ENCODE results near the gene HOXB9. TPM values are rescaled to one million over a fixed set of nuclear protein-coding genes. Genes with fewer than 3 reads are reported as not detected.

HOXB9 gene
- under 0.01 TPM in 1 of 2 replicates, not detected in the other for total RNA-seq

GRCh38 chr17:48626245-48627117, at the start of gene HOXB9:
Gene HOXB9 (minus strand): TSS chr17:48626358. CDS start chr17:48626269, 89 bp downstream.

GRCh38 chr17:48615047-48615962, 10.9 kb downstream of the HOXB9 start, which contains the start of gene HOXB8:
Gene HOXB8 (minus strand): TSS chr17:48615292. CDS start chr17:48614704, 588 bp downstream.

GRCh38 chr17:48610282-48611211, 15.6 kb downstream of the HOXB9 start, which contains the start of gene HOXB7:
Gene HOXB7 (minus strand): TSS chr17:48611017. CDS start chr17:48610918, 99 bp downstream.

GRCh38 chr17:48604770-48605329, 21.3 kb downstream of the HOXB9 start, which contains the start of gene HOXB6:
Gene HOXB6 (minus strand): TSS chr17:48604986. CDS start chr17:48598150, 6,836 bp downstream.

GRCh38 chr17:48593126-48593829, 32.9 kb downstream of the HOXB9 start, which contains the start of gene HOXB5:
Gene HOXB5 (minus strand): TSS chr17:48593779. CDS start chr17:48593682, 97 bp downstream.

GRCh38 chr17:48589831-48590606, 36.1 kb downstream of the HOXB9 start, which contains the start of gene HOXB3:
Gene HOXB3 (minus strand): TSS chr17:48590241. CDS start chr17:48552474, 37,767 bp downstream.

GRCh38 chr17:48577946-48578615, 48.1 kb downstream of the HOXB9 start, which contains the start of gene HOXB4:
Gene HOXB4 (minus strand): TSS chr17:48578350. CDS start chr17:48578319, 31 bp downstream.

Other genes with a start within 250 kb of the HOXB9 start
- not detected in 2 replicates for gene SKAP1, start 196.1 kb downstream of the HOXB9 start, total RNA-seq
- not detected in 2 replicates for gene HOXB1, start 95.3 kb downstream of the HOXB9 start, total RNA-seq
- gene HOXB2, start 81.2 kb downstream of the HOXB9 start, total RNA-seq: 8.7 and 10.4 TPM in 2 replicates
- gene HOXB4, start 48.0 kb downstream of the HOXB9 start, total RNA-seq: 2.9 and 5.8 TPM in 2 replicates
- 16.7 and 17.3 TPM in 2 replicates for gene HOXB3, start 36.1 kb downstream of the HOXB9 start, total RNA-seq
- under 0.01 and 0.29 TPM in 2 replicates for gene HOXB5, start 32.6 kb downstream of the HOXB9 start, total RNA-seq
- gene HOXB6, start 21.4 kb downstream of the HOXB9 start, total RNA-seq: 0.73 and 0.83 TPM in 2 replicates
- 1.7 and 2.0 TPM in 2 replicates for gene HOXB7, start 15.3 kb downstream of the HOXB9 start, total RNA-seq
- gene HOXB8, start 11.1 kb downstream of the HOXB9 start, total RNA-seq: not detected in 2 replicates
- not detected in 2 replicates for gene PRAC1, start 96.2 kb upstream of the HOXB9 start, total RNA-seq
- not detected in 2 replicates for gene PRAC2, start 96.8 kb upstream of the HOXB9 start, total RNA-seq
- gene HOXB13, start 102.4 kb upstream of the HOXB9 start, total RNA-seq: not detected in 2 replicates
- gene TTLL6, start 190.9 kb upstream of the HOXB9 start, total RNA-seq: under 0.01 and 0.58 TPM in 2 replicates
- gene CALCOCO2, start 204.7 kb upstream of the HOXB9 start, total RNA-seq: 48.1 and 67.9 TPM in 2 replicates

All from smooth muscle cell of trachea (primary cell).